SH-SY5Y (cell line): ENCODE results near the gene PPM1A.

Source experiments
- GATA2 ChIP-seq: IDR thresholded peaks from 2 replicates; pipeline ENCODE4 v1.6.1; 2011; ENCODE audit warnings: mild to moderate bottlenecking, low read depth, low read length
- GATA3 ChIP-seq: IDR thresholded peaks from 2 replicates; pipeline ENCODE4 v1.6.1; 2011; ENCODE audit warnings: low read depth, mild to moderate bottlenecking, low read length, moderate library complexity

- TF ChIP-seq GATA2 (no peak), GATA3 (no peak)
Measured at GRCh38 chr14:60210703-60211102, 38.3 kb upstream of the PPM1A start.
